T-helper 1 cell treated with Interleukin-12 subunit alpha and Interleukin-12 subunit beta and Interleukin-4 antibody, amounts not matched to agents 30 μg/mL and 1 μg/mL, for 36 hours (primary cell): ENCODE results near the gene ZNF418.

Experiments
- H3K27ac Mint-ChIP-seq: one replicate; pipeline ENCODE4 v1.8.0; 2021; ENCODE audit warnings: mild to moderate bottlenecking, mixed read lengths
- H3K27me3 Mint-ChIP-seq: one replicate; pipeline ENCODE4 v1.8.0; 2021; ENCODE audit warnings: low read depth, mixed read lengths
- H3K36me3 Mint-ChIP-seq: one replicate; pipeline ENCODE4 v1.8.0; 2021; ENCODE audit warnings: low read depth, mixed read lengths
- H3K4me1 Mint-ChIP-seq: one replicate; pipeline ENCODE4 v1.8.0; 2021; ENCODE audit warnings: low read depth, mixed read lengths
- H3K4me3 Mint-ChIP-seq: one replicate; pipeline ENCODE4 v1.8.0; 2021; ENCODE audit warnings: mild to moderate bottlenecking, moderate library complexity, mixed read lengths
- H3K9me3 Mint-ChIP-seq: one replicate; pipeline ENCODE4 v1.8.0; 2021; ENCODE audit warnings: mixed read lengths

ZNF418 gene

DNA sequence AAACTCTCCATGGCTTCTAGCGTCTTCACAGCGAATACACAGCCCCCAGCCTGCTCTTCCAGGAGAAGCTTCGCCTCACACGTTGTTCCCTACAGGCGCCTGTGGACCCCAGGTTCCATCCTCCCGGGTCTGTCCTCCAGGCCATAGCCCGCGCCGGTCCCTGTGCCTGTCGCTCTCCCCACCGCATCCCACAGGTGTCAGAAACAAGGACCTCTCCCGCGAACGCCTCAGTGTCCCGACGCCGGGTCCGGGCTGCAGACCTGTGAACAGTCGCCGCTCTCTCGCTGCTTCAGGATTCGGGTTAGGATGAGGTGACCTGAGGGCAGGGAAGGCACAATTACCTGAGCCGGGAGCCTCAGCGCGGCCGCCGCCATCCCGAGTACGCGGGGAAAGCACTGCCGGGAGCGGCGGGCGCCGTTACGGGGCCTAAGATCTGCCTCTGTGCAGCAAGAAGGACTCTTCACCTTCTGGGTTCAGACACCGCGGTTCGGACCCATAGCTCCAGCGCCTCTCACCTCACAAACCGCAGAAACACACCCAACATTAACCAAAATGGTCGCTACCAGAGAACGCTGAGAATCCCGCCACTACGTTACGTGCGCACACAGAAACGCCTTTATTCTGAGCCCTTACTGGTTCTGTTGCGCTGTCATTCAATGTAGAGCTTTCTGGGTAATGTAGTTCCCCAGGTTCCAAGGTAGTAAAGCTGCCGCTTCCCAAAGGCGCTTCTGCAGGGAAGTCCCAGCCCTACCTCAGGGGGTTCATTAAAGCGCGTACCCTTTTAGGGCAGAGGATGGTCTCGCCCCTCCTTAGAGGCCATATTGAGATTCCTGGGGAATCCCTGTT is at the start of gene ZNF418:
Gene ZNF418, minus strand, starts transcription at position 583 of the 846 bp plus-strand sequence. CDS start 1,580 bp downstream, outside the sequence.
- Mint-ChIP-seq H3K27me3 (no peaks in the 10 kb centered on the region), H3K36me3 (peaks cover 25% of the 10 kb centered on the region), H3K4me1 (peaks cover 3% of the 10 kb centered on the region), H3K27ac (peak within 1 kb of the TSS; percentile 62), H3K4me3 (peak within 1 kb of the TSS; percentile 78), H3K9me3 (peaks cover 64% of the 10 kb centered on the region)

DNA sequence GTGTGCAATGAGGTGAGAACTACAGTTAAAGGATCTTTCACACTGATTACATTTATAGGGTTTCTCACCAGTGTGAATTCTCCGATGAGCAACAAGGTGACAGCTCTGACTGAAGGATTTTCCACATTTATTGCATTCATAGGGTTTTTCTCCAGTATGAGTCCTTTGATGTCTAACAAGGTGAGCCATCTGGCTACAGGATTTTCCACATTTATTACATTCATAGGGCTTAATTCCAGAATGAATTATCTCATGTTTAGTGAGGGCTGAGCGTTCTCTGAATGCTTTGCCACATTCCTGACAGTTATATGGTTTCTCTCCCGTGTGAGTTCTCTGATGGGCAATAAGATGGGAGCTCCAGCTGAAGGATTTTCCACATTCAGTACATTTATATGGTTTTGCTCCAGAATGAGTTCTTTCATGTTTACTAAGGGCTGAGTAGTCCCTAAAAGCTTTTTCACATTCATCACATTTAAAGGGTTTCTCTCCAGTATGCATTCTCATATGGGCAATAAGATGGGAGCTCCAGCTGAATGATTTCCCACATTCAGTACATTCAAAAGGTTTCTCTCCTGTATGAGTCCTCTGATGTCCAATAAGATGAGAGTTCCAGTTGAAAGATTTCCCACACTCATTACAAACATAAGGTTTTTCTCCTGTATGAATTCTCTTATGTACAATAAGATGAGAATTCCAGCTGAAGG is 43.5 kb upstream of the ZNF418 start:
- Mint-ChIP-seq H3K9me3 (peaks cover 88% of the 10 kb centered on the region), H3K36me3 (peaks cover 43% of the 10 kb centered on the region), H3K27me3 (no peaks in the 10 kb centered on the region), H3K4me3 (no peak overlapping the region), H3K4me1 (no peaks in the 10 kb centered on the region), H3K27ac (no peak overlapping the region)

DNA sequence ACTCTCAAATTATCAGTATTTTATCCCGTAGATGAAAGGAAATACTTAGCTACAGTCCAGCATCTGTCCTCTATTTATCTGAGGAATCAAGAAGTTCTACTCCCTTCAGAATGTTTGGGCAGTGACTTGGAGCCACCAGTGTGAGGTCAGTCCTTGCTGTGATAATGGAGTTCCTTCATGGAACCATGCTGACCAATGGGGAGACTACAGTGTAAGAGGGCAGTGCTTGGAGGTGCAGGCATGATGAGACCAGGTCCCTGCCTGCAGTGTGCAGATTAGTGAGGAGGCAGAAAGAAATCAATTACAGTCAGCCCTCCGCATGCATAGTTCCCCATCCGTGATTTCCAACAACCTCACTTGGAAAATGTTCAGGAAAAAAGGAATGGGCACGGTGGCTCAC is 39.2 kb upstream of the ZNF418 start, which contains the start of gene C19orf18:
Gene C19orf18, minus strand, starts transcription at position 101 of the 400 bp plus-strand sequence. CDS start 102 bp downstream, outside the sequence.
- Mint-ChIP-seq H3K9me3 (peaks cover 82% of the 10 kb centered on the region), H3K4me3 (no peak within 1 kb of the TSS), H3K36me3 (peaks cover 15% of the 10 kb centered on the region), H3K4me1 (no peaks in the 10 kb centered on the region), H3K27me3 (no peaks in the 10 kb centered on the region), H3K27ac (no peak within 1 kb of the TSS)

DNA sequence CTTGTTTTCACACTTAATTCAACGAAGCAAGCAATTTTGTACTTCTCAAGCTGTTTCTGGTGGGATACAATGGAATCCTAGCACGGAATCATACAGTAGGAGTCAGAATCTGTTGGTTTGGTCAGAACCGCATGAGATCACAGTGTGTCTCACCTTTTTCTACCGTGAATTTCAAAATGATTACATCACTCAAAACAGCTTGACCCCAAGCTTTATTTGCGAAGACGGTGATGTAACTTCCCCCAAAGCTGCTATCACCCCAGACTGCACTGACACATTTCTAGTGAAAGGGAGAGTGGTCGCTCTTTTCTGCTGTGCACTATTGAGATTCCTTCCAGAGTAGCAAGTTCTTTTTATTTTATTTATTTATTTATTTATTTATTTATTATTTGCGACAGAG is 29.6 kb upstream of the ZNF418 start:
- no peak overlapping the region for H3K27ac Mint-ChIP-seq
- no peak overlapping the region for H3K4me3 Mint-ChIP-seq
- no peaks in the 10 kb centered on the region for H3K27me3 Mint-ChIP-seq
- no peaks in the 10 kb centered on the region for H3K36me3 Mint-ChIP-seq
- no peaks in the 10 kb centered on the region for H3K4me1 Mint-ChIP-seq
- peaks cover 42% of the 10 kb centered on the region for H3K9me3 Mint-ChIP-seq

DNA sequence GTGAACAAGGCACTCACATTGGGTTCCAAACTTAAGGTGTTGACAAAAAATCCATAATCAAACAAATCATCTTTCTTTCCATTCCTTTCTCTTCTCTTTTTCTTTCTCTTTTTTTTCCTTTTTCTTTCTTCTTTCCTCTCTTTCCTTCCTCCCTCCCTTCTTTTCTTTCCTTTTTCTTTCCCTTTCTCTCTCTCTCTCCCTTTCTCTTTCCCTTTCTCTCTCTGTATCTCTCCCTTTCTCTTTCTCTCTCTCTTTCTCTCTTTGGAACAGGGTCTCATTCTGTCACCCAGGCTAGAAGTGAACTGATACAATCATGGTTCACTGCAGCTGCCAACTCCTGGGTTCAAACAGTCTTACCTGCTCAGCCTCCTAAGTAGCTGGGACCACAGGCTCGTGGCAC is 26.6 kb upstream of the ZNF418 start:
- Mint-ChIP-seq H3K4me3 (no peak overlapping the region), H3K4me1 (no peaks in the 10 kb centered on the region), H3K27ac (no peak overlapping the region), H3K27me3 (no peaks in the 10 kb centered on the region), H3K9me3 (peaks cover 42% of the 10 kb centered on the region), H3K36me3 (peaks cover 4% of the 10 kb centered on the region)

DNA sequence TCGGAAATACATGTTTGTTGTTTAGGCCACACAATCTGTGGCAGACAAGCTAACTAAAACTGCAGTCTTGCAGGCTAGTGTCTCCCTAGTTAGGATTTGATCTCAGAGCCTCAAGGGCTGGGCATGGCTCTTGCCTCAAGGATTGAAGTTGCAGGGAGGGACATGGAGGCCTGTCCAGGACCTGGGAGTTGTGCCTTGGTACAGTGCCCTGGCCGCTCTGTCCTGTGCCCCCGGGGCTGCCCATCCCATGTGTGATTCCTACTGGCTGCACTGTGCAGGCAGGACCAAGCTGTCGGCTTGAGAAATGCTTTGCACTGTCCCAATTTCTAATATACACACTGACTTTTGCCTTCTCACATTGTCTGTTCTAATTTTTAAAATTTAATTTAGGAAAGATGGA is 19.8 kb upstream of the ZNF418 start:
- H3K4me3 Mint-ChIP-seq: no peak overlapping the region
- peaks cover 5% of the 10 kb centered on the region for H3K36me3 Mint-ChIP-seq
- H3K4me1 Mint-ChIP-seq: no peaks in the 10 kb centered on the region
- H3K27ac Mint-ChIP-seq: no peak overlapping the region
- no peaks in the 10 kb centered on the region for H3K27me3 Mint-ChIP-seq
- H3K9me3 Mint-ChIP-seq: peaks cover 49% of the 10 kb centered on the region

DNA sequence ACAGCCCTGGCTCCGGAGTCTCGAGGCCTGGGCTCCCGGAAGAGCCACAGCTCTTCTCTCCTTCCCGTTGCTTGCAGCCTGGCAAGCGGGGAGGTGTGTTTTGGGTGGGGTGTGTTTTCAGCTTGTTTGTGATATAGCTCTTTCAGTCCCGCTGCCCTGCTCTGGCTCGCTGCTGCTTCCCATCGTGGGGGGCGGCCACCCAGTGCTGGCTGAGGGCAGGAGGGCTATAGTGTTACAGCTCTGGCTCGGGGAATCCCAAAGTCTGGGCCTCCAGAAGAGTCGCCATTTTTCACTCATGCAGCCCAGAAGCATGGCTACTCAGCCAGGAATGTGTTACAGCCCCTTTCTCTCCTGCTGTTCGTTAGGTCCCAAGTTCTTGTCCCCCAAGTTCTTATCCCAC is 14.5 kb upstream of the ZNF418 start:
- Mint-ChIP-seq H3K4me1 (peaks cover 12% of the 10 kb centered on the region), H3K27me3 (no peaks in the 10 kb centered on the region), H3K4me3 (no peak overlapping the region), H3K9me3 (peaks cover 50% of the 10 kb centered on the region), H3K27ac (no peak overlapping the region), H3K36me3 (peaks cover 16% of the 10 kb centered on the region)

DNA sequence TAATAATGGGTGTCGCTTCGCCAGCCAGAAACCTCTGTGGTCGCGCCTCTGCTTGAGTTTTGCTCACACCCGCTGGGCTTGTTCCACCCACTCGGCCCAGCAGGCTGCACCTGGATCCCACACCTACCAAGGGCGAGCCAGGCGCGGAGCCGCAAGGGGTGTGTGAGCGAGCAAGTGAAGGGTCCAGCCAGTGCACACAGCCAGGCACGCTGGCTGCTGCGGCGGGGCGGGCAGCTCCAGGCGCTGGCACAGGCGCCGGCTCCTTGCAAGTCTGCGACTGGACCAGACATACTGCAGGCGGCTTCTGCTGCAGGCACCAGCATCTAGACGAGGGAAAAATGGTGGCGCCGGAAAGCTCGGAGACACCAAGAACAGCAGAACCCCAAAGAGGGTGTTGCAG is 14.1 kb upstream of the ZNF418 start:
- H3K4me3 Mint-ChIP-seq: no peak overlapping the region
- no peak overlapping the region for H3K27ac Mint-ChIP-seq

DNA sequence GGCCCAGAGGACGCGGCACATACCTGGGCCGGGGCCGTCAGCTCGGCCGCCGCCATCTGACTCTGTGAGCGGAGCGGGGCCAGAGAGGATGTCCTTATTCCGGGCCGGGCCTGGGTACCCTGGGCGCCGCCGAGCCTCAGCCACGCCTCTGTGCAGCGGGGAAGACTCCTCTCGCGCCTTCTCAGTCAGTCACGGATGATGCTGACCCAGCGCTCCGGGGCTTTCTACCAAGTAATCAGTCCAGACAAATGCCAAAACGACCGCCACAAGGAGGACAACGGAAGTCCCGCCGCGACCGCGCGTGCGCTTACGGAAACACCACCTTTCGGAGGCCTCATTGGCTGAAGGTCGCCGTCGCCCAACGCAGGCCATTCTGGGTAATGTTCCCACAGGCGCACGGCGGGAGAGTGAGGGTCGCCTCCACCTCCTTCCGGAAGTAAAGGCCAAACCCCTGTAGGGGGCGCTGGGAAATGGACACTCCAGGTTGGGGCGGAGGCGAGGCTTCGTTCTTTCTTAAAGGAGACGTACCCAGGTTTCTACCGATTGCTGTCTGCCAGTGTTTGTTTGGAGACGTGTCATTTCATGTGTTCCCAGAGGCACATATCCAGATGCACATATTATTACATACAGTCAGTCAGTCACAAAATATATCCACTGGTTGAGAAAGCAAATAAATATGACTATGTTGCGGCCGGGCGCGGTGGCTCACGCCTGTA is 12.4 kb upstream of the ZNF418 start, which contains the start of gene ZNF256:
Gene ZNF256, minus strand, starts transcription at position 288 of the 716 bp plus-strand sequence. Its CDS starts 232 bp downstream, at position 56.
- peak within 1 kb of the TSS; percentile 85 for H3K27ac Mint-ChIP-seq
- peaks cover 52% of the 10 kb centered on the region for H3K9me3 Mint-ChIP-seq

More for the DNA sequence above, 14.1 kb upstream of the ZNF418 start:
- peaks cover 12% of the 10 kb centered on the region for H3K4me1 Mint-ChIP-seq
- H3K36me3 Mint-ChIP-seq: peaks cover 18% of the 10 kb centered on the region
- peaks cover 48% of the 10 kb centered on the region for H3K9me3 Mint-ChIP-seq
- H3K27me3 Mint-ChIP-seq: no peaks in the 10 kb centered on the region

DNA sequence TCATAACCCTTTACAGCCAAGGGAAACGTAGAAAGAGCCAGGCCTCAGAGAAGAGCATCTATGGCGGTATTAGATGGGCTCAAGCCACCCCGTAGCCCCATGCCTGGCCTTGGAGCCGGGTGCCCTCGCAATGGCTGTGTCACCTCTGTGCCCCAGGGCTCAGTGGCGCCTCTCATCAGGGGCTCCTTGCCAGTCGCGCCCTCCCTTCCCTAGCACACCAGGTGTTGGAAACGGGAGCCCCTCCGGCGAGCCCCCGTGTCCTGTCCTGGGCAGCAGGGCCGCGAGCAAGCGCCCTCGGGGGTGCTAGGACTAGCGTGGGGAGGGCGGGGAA is 11.9 kb upstream of the ZNF418 start:
- H3K9me3 Mint-ChIP-seq: peaks cover 57% of the 10 kb centered on the region
- no peaks in the 10 kb centered on the region for H3K27me3 Mint-ChIP-seq
- peaks cover 39% of the 10 kb centered on the region for H3K36me3 Mint-ChIP-seq
- peaks cover 12% of the 10 kb centered on the region for H3K4me1 Mint-ChIP-seq
- H3K27ac Mint-ChIP-seq: no peak overlapping the region
- H3K4me3 Mint-ChIP-seq: peak overlapping the region; percentile 91

More for the DNA sequence above, 12.4 kb upstream of the ZNF418 start, which contains the start of gene ZNF256:
- Mint-ChIP-seq H3K4me1 (peaks cover 12% of the 10 kb centered on the region), H3K4me3 (peak within 1 kb of the TSS; percentile 91), H3K36me3 (peaks cover 34% of the 10 kb centered on the region), H3K27me3 (no peaks in the 10 kb centered on the region)

DNA sequence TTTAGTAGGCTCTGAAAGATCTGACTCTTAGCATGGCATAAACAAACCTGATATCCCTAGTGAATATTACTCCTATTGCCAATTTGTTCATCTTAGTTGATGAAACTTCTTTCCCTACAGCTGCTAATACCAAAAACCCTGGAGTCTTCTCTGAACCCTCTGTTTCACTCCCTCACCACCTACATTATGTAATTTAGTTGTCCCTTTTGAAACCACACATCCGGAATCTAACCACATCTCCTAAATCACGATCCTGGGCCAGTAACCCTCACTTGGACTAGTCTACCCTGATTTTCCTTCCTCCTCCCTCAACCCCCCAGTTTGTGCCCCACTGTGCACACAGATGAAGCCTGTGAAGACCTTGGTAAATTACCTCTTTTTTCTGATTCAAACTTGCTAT is 11.1 kb upstream of the ZNF418 start:
- H3K4me1 Mint-ChIP-seq: peaks cover 12% of the 10 kb centered on the region
- H3K4me3 Mint-ChIP-seq: peak overlapping the region; percentile 91
- no peaks in the 10 kb centered on the region for H3K27me3 Mint-ChIP-seq
- peaks cover 60% of the 10 kb centered on the region for H3K9me3 Mint-ChIP-seq
- H3K27ac Mint-ChIP-seq: no peak overlapping the region
- H3K36me3 Mint-ChIP-seq: peaks cover 47% of the 10 kb centered on the region

DNA sequence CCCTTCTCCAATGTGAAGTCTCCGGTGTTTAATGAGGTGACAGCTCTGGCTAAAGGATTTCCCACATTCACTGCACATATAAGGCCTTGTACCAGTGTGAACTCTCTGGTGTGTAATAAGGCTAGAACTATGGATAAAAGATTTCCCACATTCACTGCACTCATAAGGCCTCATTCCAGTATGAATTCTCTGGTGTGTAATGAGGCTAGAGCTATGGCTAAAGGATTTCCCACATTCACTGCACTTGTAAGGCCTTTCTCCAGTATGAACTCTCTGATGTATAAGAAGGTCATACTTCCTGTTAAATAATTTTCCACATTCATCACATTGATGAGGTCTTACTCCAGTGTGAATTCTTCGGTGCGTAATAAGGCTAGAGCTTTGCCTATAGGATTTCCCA is 6.4 kb upstream of the ZNF418 start:
- peaks cover 9% of the 10 kb centered on the region for H3K4me1 Mint-ChIP-seq
- no peak overlapping the region for H3K4me3 Mint-ChIP-seq
- H3K27ac Mint-ChIP-seq: no peak overlapping the region
- H3K36me3 Mint-ChIP-seq: peaks cover 61% of the 10 kb centered on the region
- no peaks in the 10 kb centered on the region for H3K27me3 Mint-ChIP-seq
- H3K9me3 Mint-ChIP-seq: peaks cover 74% of the 10 kb centered on the region

DNA sequence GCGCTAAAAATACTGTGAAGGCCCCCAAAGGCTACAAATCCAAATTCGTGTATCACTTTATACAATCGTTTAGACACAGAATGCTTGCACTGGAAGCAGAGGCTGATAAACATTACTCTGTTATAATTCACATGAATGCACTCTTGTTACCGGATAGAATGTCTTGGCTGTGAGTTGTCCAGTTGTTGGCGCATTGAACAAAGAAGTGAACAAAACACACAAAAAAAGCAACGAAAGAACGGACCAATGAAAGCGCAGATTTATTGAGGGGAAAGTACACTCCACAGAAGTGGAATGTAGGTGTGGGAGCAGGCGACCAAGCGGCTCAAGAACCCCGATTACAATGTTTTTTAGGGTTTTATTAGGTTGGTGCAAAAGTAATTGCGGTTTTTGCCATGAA is 529 bp upstream of the ZNF418 start:
- no peak overlapping the region for H3K4me3 Mint-ChIP-seq
- peaks cover 61% of the 10 kb centered on the region for H3K9me3 Mint-ChIP-seq
- peaks cover 27% of the 10 kb centered on the region for H3K36me3 Mint-ChIP-seq
- no peaks in the 10 kb centered on the region for H3K27me3 Mint-ChIP-seq
- H3K4me1 Mint-ChIP-seq: peaks cover 3% of the 10 kb centered on the region
- H3K27ac Mint-ChIP-seq: no peak overlapping the region

DNA sequence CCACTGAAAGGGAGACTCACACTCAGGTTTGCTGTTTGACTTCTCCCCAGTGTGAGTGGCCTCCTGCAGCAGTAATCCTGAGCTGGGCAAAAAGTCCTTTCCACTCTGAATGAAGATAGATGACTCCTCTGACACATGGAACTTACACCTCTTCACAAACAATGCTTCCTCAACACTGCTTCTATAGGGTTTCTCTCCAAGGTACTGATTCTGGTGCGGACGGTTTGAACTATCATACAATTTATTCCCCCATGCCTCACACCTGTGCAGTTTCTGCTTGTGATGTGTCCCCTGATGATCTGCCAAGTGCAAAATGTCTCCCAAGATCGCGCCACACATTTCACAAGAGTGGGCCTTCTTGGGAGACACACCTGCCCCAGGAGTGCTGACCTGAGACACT is 7.6 kb downstream of the ZNF418 start:
- Mint-ChIP-seq H3K9me3 (peaks cover 62% of the 10 kb centered on the region), H3K4me3 (no peak overlapping the region), H3K36me3 (peaks cover 12% of the 10 kb centered on the region), H3K27ac (no peak overlapping the region), H3K27me3 (no peaks in the 10 kb centered on the region), H3K4me1 (no peaks in the 10 kb centered on the region)
